HG02798 (cell line): Measurements from ENCODE around the gene SNF8.
"Not testable (repeated sequence)": the region's sequence is repeated elsewhere in the genome, so short reads cannot be mapped to it uniquely, and the experiment has no call there.

Source experiments
- ATAC-seq: cut with Tn5 transposase; IDR thresholded peaks from one replicate; pipeline ENCODE4 v1.9.1; 2021; ENCODE audit warnings: mild to moderate bottlenecking; ENCODE audit not compliant: unreplicated experiment, poor library complexity

SNF8 gene

GRCh38 chr17:48944515-48945260, at the start of gene SNF8:
Gene SNF8, minus strand, starts transcription at chr17:48944842. Its CDS starts 108 bp downstream, at chr17:48944734.
- peak; percentile 93 for ATAC-seq

GRCh38 chr17:48993951-48994350, 49.3 kb upstream of the SNF8 start:
- ATAC-seq, result no peak

DNA sequence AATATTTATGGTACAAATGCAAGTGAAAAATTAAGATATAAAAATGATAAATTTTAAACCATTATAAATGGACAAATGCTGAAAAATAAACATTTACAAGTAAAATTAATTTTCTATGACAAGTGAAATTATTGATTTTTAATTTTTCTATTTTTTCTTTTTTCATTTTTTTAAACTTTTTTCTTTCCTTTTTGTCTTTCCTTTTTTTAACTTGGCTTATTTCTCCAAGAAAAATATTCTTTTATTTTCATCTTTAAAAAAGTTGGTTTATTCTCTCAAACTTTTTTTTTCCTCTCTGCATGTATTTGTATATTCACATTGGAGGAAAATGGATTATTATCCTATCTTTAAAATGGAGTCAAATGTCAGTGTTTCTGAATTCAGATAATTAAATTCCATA, 48.7 kb upstream of the SNF8 start:
- ATAC-seq, result no peak

DNA sequence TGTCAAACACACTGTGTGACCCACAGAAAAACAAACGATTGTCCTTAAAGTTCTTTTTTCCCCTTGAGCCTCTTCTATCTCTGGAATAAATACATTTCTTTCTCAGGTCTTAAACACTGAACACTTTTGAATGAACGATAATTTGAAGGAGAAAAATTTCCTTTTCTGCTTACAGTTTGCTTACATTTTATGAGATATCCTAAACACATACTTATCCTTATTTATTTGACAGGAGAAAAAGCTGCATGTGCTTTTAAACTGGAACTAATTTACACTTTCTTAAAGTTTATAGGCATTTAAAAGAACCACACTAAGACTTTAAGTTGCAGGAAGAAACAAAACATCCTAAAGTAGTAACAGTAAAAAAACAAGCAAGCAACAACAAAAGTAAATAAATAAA, 47.8 kb upstream of the SNF8 start:
- no peak for ATAC-seq

GRCh38 chr17:48990882-48991357, 46.3 kb upstream of the SNF8 start:
- no peak for ATAC-seq

DNA sequence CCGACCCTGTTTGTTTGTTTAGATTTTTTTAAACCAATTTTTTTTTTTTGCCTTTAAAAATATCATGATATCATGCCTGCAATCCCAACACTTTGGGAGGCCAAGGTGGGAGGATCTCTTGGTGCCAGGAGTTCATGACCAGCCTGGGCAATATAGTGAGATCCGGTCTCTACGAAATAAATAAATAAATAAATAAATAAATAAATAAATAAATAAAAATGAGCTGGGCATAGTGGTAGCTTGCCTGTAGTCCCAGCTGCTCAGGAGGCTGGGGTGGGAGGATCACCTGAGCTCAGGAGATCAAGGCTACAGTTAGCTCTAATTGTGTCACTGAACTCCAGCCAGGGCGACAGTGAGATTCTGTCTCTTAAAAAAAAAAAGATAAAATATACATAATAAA, 44.5 kb upstream of the SNF8 start:
- ATAC-seq, result no peak

DNA sequence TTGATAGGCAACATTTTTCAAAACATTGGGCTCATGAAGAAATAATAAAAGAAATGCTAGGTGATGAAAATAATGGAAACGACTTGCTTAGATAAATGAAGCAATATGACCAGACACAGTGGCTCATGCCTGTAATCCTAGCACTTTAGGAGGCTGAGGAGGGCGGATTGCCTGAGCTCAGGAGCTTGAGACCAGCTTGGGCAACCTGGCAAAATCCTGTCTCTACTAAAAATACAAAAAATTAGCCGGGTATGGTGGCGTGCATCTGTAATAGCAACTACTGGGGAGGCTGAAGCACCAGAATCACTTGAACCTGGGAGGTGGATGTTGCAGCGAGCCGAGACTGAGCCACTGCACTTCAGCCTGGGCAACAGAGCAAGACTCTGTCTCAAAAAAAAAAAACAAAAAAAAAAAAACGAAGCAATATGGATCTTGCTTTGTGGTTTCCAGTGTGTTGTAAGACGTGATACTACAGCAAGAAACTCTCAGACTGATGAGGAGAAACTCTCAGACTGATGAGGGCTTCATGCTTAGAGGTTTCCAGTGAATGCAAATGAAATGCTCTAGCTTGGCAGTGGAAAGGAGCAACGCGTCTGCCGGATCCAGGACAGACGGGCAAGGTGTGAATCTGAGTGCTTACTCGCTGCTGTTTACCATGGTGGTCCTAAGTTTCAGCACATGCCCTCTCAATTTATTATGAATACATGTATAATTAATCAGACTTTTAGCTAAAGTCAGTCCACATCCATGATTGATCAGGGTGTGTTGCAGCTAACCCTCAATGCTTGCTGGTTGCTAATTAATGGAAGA, 41.0 kb upstream of the SNF8 start:
- ATAC-seq, result no peak

DNA sequence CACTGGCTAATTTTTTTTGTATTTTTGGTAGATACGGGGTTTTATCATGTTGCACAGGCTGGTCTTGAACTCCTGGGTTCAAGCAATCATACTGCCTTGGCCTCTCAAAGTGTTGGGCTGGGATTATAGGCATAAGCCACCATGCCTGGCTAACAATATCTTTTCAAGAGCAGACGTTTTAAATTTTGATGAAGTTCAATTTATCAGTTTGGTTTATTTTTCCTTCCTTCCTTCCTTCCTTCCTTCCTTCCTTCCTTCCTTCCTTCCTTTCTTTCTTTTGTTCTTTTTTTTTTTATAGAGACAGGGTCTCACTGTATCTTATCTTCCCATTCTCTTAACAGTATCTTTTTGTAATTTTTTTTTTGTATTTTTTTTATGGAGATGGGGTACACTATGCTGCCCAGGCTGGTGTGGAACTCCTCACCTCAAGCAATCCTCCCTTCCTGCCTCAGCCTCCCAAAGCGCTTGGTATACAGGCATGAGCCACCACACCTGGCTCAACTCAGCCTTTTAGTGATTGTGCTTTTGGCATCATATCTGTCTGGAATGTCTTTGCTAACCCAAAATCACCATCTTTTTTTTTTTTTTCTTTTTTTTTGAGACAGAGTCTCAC, 37.4 kb upstream of the SNF8 start:
- ATAC-seq, result no peak

- ATAC-seq, result no peak
Observed at GRCh38 chr17:48973806-48974205, 29.2 kb upstream of the SNF8 start.

DNA sequence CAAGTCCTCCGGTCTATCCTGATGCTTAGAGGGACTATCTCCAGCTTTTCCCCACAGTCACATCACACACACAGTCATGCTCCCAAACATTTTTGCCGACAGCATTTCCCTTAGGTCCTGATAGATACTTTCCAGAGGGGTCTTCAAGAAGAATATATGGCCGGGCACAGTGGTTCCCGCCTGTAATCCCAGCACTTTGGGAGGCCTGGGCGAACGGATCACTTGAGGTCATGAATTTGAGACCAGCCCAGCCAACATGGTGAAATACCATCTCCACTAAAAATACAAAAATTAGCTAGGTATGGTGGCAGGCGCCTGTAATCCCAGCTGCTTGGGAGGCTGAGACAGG, 28.1 kb upstream of the SNF8 start:
- no peak for ATAC-seq

GRCh38 chr17:48970865-48971687, 26.4 kb upstream of the SNF8 start:
- no peak for ATAC-seq

DNA sequence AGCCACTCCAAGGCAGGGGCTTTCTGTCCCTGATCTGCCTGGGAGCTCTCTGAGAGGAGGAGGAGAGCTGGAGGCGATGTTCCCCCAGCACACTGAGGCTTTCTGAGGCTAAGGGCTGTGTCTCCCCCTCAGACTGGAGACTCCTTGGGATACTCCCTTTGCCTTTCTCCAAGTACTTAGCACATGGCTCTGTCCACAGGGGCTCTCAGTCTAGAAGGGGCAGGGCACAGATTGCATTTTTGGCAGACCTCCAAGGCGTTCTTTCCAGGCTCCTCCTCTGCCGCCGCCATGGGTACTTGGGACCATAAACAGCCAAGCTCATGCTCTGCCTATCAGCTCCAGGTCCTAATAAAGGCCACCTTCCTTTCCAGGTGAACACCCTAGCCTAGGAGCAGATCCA, 25.6 kb upstream of the SNF8 start:
- ATAC-seq, result no peak

DNA sequence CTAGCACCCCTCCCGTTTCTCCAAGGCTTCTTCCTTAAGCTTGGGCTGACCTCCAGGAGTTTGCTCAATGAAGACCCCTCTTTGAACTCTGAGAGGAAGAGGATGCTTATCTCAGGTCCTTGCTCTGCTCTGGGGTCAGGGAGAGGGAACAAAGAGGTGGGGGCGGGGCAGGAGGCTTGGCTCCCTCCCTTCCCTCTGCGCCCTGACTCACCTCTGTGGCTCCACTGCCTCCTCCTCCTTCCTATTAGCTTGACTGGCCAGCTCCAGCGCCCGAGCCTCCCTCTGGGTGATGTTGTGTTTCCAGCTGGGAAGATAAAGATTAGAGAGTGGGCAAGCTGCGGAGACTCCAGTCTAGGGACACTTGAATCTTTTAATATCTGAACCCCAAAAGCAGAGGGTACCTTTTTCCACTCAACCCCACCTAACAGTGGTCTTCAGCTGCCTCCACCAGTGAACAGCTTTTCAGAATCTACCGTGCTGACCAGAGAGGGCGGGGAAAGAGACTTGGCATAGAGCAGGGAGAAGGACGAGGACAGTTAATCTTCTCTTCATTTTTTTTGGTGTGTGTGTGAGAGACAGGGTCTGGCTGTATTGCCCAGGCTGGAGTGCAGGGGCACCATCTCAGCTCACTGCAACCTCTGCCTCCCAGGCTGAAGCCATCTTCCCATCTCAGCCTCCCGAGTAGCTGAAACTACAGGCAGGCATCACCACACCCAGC, 17.0 kb upstream of the SNF8 start:
- no peak for ATAC-seq

DNA sequence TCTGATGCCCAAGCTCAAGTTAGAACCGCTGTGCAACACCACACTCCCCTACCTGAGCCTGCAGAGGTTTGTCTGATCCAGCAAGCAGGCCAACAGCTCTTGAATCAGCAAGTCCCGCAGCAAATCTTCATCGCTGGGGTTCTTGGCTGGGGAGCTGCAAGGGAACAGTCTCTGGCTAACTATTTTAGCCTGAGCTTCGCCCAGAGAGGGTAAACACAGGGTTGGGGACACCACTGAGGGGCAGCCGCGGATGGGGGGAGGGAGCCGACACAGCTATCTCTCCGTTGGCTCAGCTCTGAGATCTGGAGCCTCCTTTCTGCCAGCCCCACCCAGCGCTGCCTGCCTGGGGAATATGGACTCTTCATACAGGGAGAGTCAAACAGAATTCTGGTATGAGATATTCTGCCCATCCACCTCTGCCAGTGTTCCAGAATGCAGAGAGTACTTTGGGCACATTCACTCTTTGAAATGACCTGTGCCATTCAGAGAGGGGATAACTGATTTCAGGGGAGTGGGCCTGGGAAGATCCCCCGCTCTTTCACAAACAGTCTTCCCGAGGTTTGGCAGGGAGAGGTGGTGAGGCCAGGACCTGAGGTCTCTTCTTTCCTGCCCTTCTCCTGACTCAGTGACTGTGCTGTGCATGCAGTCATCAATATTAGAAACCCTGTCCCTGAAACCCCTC, 16.3 kb upstream of the SNF8 start:
- no peak for ATAC-seq

DNA sequence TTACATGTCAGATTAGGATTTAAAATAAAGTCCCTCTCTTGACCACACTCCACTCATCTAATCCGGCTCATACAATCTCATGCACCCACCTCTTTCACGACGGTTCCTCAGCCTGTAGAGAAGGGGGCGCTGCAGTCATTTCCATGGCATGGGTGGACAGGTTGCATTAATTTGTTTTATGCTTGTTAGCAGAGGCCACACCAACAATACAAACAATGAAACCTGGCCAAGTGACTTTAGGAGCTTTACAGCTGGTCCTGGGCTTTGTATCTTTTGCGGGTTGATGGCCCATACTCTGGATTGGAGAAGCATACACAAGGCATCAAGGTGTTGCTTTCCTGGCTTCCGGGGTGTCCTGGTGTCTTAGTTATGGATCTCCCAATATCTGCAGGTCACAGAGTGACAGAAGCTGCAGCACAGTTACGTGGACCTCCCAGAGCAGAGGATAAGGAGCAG, 9.7 kb upstream of the SNF8 start:
- no peak for ATAC-seq

GRCh38 chr17:48952904-48953303, 8.3 kb upstream of the SNF8 start:
- ATAC-seq, result no peak

GRCh38 chr17:48951572-48951971, 6.9 kb upstream of the SNF8 start:
- ATAC-seq, result no peak

- not testable (repeated sequence) for ATAC-seq
Observed at GRCh38 chr17:48945261-48945651, 614 bp upstream of the SNF8 start.

- no peak for ATAC-seq
Observed at GRCh38 chr17:48933035-48933434, 11.6 kb downstream of the SNF8 start.
